Fibroblast of skin of right quadriceps (primary cell): Measurements from ENCODE around the gene GPR26.
"Not testable (repeated sequence)": the region's sequence is repeated elsewhere in the genome, so short reads cannot be mapped to it uniquely, and the experiment has no call there.

Experiments used
- DNase-seq: peaks from one replicate; pipeline ENCODE4 v3.0.0-alpha.2; 2013

Gene GPR26

GRCh38 chr10:123718544-123719060 is 52.4 kb downstream of the GPR26 start:
- no peak for DNase-seq

- no peak for DNase-seq
Observed at GRCh38 chr10:123720536-123720935, 54.4 kb downstream of the GPR26 start.

- no peak for DNase-seq
Observed at GRCh38 chr10:123721441-123722049, 55.4 kb downstream of the GPR26 start.

- no peak for DNase-seq
Observed at GRCh38 chr10:123722351-123722750, 56.2 kb downstream of the GPR26 start.

DNA sequence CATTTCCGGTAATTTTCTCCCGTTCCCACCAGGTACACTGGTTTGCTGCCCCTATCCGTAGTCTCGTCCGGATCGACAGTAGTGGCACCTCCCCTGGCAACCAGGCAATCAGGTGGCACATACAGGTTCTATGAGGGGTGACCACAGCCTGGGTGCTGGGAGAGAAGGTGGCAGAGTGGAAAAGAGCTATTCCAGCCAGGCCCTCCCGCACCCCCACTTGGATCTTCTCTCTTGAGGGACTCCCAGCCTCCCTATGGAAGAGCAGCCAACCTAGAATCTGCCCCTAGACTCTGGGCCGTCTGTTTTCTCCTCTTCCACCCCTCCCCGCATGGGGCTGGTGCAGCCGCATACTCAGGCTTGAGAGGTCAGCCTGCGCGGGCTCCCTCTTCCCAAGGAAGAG is 58.6 kb downstream of the GPR26 start:
- no peak for DNase-seq

- no peak for DNase-seq
Observed at GRCh38 chr10:123726381-123726780, 60.2 kb downstream of the GPR26 start.

DNA sequence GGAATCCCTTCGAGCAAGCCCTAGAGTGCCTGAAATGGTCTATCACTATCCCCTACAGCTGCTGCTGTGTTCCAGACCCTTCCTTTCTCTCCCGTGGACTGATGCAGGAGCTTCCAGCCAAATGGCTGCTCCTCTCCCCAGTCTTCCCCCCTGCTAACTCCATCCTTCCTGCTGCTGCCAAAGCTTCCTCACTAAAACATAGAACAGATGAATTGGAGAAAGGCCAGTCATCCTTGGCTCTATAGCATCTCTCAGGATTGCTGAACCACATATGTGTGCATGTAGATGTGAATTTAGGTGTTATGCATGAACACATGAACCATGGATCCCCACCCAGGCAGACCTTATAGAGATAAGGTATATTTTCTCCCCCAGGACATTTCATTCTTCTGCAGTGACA is 60.7 kb downstream of the GPR26 start:
- DNase-seq = no peak

DNA sequence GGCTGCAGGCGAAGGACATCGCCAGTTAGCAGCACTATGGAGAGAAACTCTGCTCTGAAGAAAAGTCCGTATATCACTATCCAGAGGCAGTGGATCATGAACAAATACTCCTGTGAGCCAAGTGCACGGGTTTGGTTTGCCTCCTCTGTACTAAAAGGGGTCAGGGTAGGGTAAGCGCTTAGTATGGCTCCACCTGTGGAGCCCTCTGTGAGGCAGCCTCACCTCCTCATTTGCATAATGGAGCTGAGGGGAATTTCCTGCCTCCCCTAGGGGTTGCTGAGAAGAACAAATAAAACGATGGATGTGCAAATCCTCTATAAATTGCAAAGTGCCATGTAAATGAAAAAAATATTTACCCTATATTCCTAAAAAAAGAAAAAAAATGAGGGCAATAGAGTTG is 63.4 kb downstream of the GPR26 start:
- no peak for DNase-seq

DNA sequence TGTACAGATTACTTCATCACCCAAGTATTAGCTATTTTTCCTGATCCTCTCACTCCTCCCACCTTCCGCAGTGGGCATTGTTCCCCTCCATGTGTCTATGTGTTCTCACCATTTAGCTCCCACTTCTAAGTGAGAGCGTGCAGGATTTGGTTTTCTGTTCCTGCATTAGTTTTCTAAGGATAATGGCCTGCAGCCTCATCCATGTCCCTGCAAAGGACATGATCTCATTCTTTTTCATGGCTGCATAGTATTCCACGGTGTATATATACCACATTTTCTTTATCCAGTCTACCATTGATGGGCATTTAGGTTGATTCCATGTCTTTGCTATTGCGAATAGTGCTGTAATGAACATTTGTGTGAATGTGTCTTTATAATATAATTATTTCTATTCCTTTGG is 70.8 kb downstream of the GPR26 start:
- DNase-seq = not testable (repeated sequence)

DNA sequence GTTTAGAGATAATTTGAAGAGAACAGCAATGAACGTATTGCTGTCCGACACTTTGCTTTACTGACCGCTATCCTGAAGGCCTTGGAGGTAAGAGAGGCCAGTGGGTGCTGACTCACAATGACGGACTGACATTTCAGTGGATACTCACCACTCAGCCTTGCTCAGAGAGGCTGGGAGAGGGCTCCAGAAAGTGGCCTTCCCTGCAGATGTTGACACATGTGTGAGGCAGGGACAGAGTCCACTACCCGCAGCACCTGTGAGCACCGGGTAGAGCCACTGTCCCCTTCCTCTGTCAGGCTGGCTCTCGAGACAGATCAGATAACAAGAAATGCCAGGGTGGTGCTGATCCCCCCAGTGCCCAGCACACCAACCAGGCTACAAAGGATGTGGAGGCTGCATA is 75.0 kb downstream of the GPR26 start:
- DNase-seq = no peak

GRCh38 chr10:123741711-123742110 is 75.6 kb downstream of the GPR26 start:
- DNase-seq = no peak

DNA sequence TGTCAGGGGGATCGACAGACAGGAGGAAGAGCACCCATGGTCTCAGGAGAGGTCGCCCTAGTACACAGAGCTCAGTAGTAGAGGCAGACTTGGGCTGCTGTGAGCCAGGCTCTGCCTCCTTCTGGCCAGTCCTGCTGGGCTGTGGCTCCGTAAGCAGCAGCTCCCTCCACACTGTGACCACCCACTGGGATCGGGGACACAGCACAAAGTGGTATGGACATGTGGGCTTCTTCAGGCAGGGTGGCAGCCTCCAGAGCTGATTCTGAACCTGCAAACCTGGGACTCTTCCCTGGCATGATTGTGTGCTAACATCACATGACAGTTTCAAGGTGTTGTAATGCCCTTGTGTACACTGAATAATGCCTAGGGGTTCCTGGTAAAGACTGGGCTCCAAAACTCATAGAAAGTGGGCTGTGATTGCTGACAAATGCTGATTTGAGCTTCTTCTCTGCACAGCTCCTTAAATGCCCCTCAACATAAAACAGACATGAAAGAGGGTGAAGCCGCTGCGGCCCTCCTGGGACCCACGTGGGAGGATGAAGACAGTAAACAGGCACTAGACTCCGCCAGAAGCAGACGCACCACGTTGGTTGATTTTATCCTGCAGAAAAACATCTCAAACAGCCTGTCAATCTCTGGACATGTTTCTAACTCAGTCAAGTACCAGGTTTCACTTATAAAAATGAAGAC is 76.7 kb downstream of the GPR26 start:
- DNase-seq = no peak

DNA sequence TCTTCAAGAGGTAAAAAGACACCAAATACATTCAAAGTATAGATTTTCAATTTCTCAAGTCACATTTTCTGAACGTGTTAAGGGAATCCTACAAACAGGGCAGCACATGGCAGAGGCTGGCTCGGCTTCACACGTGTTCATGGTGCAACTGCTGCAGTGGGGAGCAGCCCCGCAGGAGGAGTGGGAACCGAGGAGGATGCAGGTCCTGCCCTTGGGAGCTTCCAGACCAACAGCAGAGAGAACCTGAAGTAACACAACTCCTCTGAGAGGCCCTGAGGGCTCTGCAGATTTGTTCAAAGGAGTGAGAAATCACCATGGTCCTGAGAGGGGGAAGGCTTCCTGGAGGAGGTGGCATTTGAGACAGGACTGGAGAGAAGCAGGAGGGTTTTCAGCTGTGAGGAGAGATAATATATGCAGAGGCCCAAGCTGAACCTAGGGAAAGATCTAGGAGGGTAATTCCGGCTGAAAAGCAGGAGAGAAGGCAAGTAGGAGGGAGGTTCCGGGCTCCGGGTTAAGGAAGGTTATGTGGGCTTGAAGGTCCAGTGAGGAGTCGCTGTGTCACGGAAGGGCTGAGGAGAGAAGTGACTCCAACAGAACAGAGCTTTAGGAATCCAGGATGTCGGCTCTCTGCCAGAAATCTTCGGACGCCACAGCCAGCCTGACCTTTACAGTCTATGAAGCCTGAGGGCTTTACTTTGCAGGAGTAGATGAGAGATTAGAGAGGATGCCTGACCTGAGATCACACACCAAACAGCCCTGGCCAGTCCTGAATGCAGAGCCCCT is 77.5 kb downstream of the GPR26 start:
- no peak for DNase-seq

GRCh38 chr10:123744224-123744536 is 78.0 kb downstream of the GPR26 start:
- no peak for DNase-seq
